NT2/D1 (cell line): Measurements from ENCODE around the gene DPF1.

Experiments used
- YY1 ChIP-seq: IDR thresholded peaks from 2 replicates; pipeline ENCODE4 v1.6.1; 2011; ENCODE audit not compliant: insufficient read length, insufficient read depth
- ZNF274 ChIP-seq: IDR thresholded peaks from 2 replicates; pipeline ENCODE4 v1.6.1; 2011; ENCODE audit warnings: mild to moderate bottlenecking, low read depth, low read length

DNA sequence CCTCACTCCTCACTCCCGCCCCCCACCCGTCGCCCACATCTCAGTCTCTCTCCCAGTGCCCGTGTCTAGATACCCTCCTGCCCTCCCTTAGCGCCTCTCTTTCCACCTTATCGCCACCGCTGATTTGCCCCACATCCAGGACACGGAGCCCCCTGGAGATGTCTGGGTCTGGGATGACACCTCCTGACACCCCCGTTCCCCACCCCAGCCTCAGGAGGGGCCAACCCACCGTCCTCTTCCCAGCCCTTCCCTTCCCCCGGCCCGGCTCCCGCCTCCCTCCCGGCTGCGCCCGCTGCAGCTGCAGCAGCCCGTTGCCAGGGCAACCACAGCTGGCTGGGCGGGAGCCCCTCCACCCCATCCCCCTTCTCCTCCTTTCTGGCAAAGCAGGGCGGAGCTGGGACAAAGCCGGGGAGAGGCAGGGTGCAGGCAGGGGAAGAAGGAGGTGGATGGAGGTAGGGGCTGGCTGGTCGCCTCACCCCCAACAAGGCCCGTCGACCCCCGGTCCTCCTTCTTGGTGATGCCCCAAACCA is 13.5 kb downstream of the DPF1 start:
- TF ChIP-seq YY1 (no peak), ZNF274 (no peak)
